ENCODE measurements around the gene S100A7. TPM values are rescaled to one million over a fixed set of nuclear protein-coding genes. Genes with fewer than 3 reads are reported as not detected.

Gene S100A7
- total RNA-seq, 1 experiment from 2014 or later: not detected

- no peak overlapping the region for H3K4me3 ChIP-seq (ENCODE audit: low read depth, low read length, poor library complexity, severe bottlenecking)
- BruUV-seq (replicated peaks): no TSS peak
- peak overlapping the region; percentile 18 for H3K27ac ChIP-seq (ENCODE audit: low read depth, low read length, poor library complexity, severe bottlenecking)
- H3K36me3 ChIP-seq (ENCODE audit: insufficient read depth, low read length, poor library complexity, severe bottlenecking): no peaks in the 10 kb centered on the region
- H3K27me3 ChIP-seq (replicated peaks; ENCODE audit: insufficient read depth, low read depth, low read length, poor library complexity): no peaks in the 10 kb centered on the region
- no peaks in the 10 kb centered on the region for H3K9me3 ChIP-seq (ENCODE audit: low read depth, low read length, poor library complexity, severe bottlenecking)
- peak; percentile 85 for DNase-seq (ENCODE audit: low spot score)
- intact Hi-C loops (cut with micrococcal nuclease; ENCODE audit: unreplicated experiment): no loop called here
- H3K4me1 ChIP-seq (ENCODE audit: insufficient read depth, low read length, poor library complexity, severe bottlenecking): peaks cover 16% of the 10 kb centered on the region
- TF ChIP-seq CTCF (conservative IDR thresholded peaks at IDR 0.05; ENCODE audit: low read depth, low read length) (no peak; the same call in 1 of the 2 replicates), EZH2 (IDR thresholded peaks at IDR 0.05; ENCODE audit: borderline replicate concordance, low read depth, low read length, poor library complexity, severe bottlenecking) (no peak)
- CTCF ChIA-PET: no interaction called here
- POLR2A ChIA-PET (ENCODE audit: low non-redundant PET): no interaction called here
Observed at GRCh38 chr1:153490272-153491051, 30.0 kb upstream of the S100A7 start.

- ChIA-PET CTCF (interaction anchor here (0.6 kb wide), 2 partner anchors 137 to 948 kb away, joined by 3 read pairs; no protein-coding TSS in a partner anchor), POLR2A (ENCODE audit: low non-redundant PET) (no interaction called here)
- intact Hi-C loops (cut with micrococcal nuclease; ENCODE audit: unreplicated experiment): no loop called here
- Histone ChIP-seq H3K4me1 (ENCODE audit: insufficient read depth, low read length, poor library complexity, severe bottlenecking) (peaks cover 20% of the 10 kb centered on the region), H3K27ac (ENCODE audit: low read depth, low read length, poor library complexity, severe bottlenecking) (no peak overlapping the region), H3K4me3 (ENCODE audit: low read depth, low read length, poor library complexity, severe bottlenecking) (no peak overlapping the region), H3K27me3 (replicated peaks; ENCODE audit: insufficient read depth, low read depth, low read length, poor library complexity) (no peaks in the 10 kb centered on the region), H3K9me3 (ENCODE audit: low read depth, low read length, poor library complexity, severe bottlenecking) (no peaks in the 10 kb centered on the region), H3K36me3 (ENCODE audit: insufficient read depth, low read length, poor library complexity, severe bottlenecking) (no peaks in the 10 kb centered on the region)
- BruUV-seq (replicated peaks): no TSS peak
- DNase-seq (ENCODE audit: low spot score): no peak
- TF ChIP-seq EZH2 (IDR thresholded peaks at IDR 0.05; ENCODE audit: borderline replicate concordance, low read depth, low read length, poor library complexity, severe bottlenecking): no peak
- TF ChIP-seq CTCF (conservative IDR thresholded peaks at IDR 0.05; ENCODE audit: low read depth, low read length): no peak
Observed at GRCh38 chr1:153488731-153489130, 28.3 kb upstream of the S100A7 start.

GRCh38 chr1:153487707-153488106 lies 27.3 kb upstream of the S100A7 start:
- H3K4me1 ChIP-seq (ENCODE audit: insufficient read depth, low read length, poor library complexity, severe bottlenecking): peaks cover 20% of the 10 kb centered on the region
- H3K27me3 ChIP-seq (replicated peaks; ENCODE audit: insufficient read depth, low read depth, low read length, poor library complexity): no peaks in the 10 kb centered on the region
- no peaks in the 10 kb centered on the region for H3K36me3 ChIP-seq (ENCODE audit: insufficient read depth, low read length, poor library complexity, severe bottlenecking)
- BruUV-seq (replicated peaks): no TSS peak
- TF ChIP-seq CTCF (conservative IDR thresholded peaks at IDR 0.05; ENCODE audit: low read depth, low read length) (no peak), EZH2 (IDR thresholded peaks at IDR 0.05; ENCODE audit: borderline replicate concordance, low read depth, low read length, poor library complexity, severe bottlenecking) (no peak)
- intact Hi-C loops (cut with micrococcal nuclease; ENCODE audit: unreplicated experiment): no loop called here
- no peaks in the 10 kb centered on the region for H3K9me3 ChIP-seq (ENCODE audit: low read depth, low read length, poor library complexity, severe bottlenecking)
- ChIA-PET CTCF (interaction anchor here (0.6 kb wide), 1 partner anchor 1529 kb away, joined by 3 read pairs; no protein-coding TSS in a partner anchor), POLR2A (ENCODE audit: low non-redundant PET) (interaction anchor here (0.7 kb wide), 1 partner anchor 746 kb away, joined by 5 read pairs; no protein-coding TSS in a partner anchor)
- no peak overlapping the region for H3K27ac ChIP-seq (ENCODE audit: low read depth, low read length, poor library complexity, severe bottlenecking)
- no peak for DNase-seq (ENCODE audit: low spot score)
- H3K4me3 ChIP-seq (ENCODE audit: low read depth, low read length, poor library complexity, severe bottlenecking): no peak overlapping the region

Measured in A673 (cell line).